Mucosa of rectum (tissue), 2 donors: ENCODE measurements around the gene LRP5.

Source experiments
- H3K27ac ChIP-seq, 2 donors: one replicate each; pipeline ENCODE4 v1.7.0; 2013; ENCODE audit warnings: inconsistent platforms in 2 of 2, low read depth in 2 of 2, low read length in 2 of 2
- H3K27me3 ChIP-seq, 2 donors: one replicate each; pipeline ENCODE4 v1.7.0; 2013; ENCODE audit warnings: low read length in 2 of 2; ENCODE audit not compliant: control insufficient read depth in 2 of 2, insufficient read depth in 2 of 2
- H3K36me3 ChIP-seq, 2 donors: one replicate each; pipeline ENCODE4 v1.7.0; 2013; ENCODE audit warnings: low read length in 2 of 2; ENCODE audit not compliant: control insufficient read depth in 2 of 2, insufficient read depth in 2 of 2
- H3K4me1 ChIP-seq, 2 donors: one replicate each; pipeline ENCODE4 v1.7.0; 2013; ENCODE audit warnings: low read length in 2 of 2, mild to moderate bottlenecking in 1 of 2; ENCODE audit not compliant: control insufficient read depth in 2 of 2, insufficient read depth in 2 of 2
- H3K4me3 ChIP-seq, 2 donors: one replicate each; pipeline ENCODE4 v1.7.0; 2013; ENCODE audit warnings: low read length in 2 of 2
- H3K9ac ChIP-seq, 2 donors: one replicate each; pipeline ENCODE4 v1.7.0; 2013; ENCODE audit warnings: low read length in 2 of 2, low read depth in 1 of 2, mild to moderate bottlenecking in 1 of 2
- H3K9me3 ChIP-seq, 2 donors: one replicate each; pipeline ENCODE4 v1.7.0; 2013; ENCODE audit warnings: low read length in 2 of 2; ENCODE audit not compliant: control insufficient read depth in 2 of 2
- donor health status: healthy.
- donor health status: Normal muscosa, but diverticular disease.

The LRP5 gene

GRCh38 chr11:68413591-68413999, 101.2 kb downstream of the LRP5 start:
- H3K9ac ChIP-seq, result no peak overlapping the region
- no peaks in the 10 kb centered on the region for H3K9me3 ChIP-seq
- no peak overlapping the region for H3K4me3 ChIP-seq
- H3K27ac ChIP-seq, result no peak overlapping the region
- H3K4me1 ChIP-seq, result peaks cover 10 to 14% of the 10 kb centered on the region in 2 donors
- no peaks in the 10 kb centered on the region for H3K27me3 ChIP-seq
- H3K36me3 ChIP-seq, result peaks cover 58 to 64% of the 10 kb centered on the region in 2 donors

DNA sequence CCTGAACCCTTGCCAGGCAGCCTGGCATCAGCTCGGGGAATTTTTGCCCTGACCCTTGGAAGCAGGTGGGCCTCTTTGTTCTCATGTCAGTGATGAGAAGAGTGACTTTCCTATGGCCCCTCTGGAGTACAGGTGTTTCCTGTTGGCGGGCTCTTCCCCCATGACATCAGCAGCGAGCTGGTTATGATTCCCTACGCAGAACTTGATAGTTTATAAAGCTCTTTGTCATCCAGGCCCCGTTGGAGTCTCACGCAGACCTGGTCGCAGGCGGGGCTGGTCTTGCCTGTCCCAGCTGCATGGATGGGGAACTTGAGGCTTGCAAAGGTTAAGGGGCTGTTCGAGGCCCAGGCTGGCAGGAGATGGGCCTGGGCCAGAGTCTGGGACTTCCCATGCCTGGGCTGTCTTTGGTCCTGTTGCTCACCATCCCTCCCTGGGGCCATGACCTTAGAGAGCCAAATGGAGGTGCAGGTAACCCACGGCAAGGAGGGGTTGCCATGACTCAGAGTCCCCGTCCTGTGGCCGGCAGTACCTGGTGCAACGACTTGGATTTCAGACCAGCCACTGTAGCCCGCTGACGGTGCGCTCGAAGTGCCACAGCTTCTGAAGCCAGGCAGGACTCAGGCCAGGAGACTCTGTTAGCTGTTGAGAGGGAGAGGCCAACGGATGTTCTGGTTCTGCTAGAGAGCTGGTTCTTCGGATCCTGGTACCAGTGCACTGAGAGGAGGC, 102.3 kb downstream of the LRP5 start:
- peaks cover 10 to 12% of the 10 kb centered on the region in 2 donors for H3K4me1 ChIP-seq
- no peaks in the 10 kb centered on the region for H3K9me3 ChIP-seq
- no peak overlapping the region for H3K4me3 ChIP-seq
- no peak overlapping the region for H3K27ac ChIP-seq
- no peaks in the 10 kb centered on the region for H3K27me3 ChIP-seq
- H3K36me3 ChIP-seq, result peaks cover 57 to 68% of the 10 kb centered on the region in 2 donors
- H3K9ac ChIP-seq, result no peak overlapping the region

- no peaks in the 10 kb centered on the region for H3K27me3 ChIP-seq
- H3K9ac ChIP-seq, result no peak overlapping the region
- H3K4me1 ChIP-seq, result peaks cover 10 to 11% of the 10 kb centered on the region in 2 donors
- no peak overlapping the region for H3K27ac ChIP-seq
- H3K9me3 ChIP-seq, result no peaks in the 10 kb centered on the region
- H3K4me3 ChIP-seq, result no peak overlapping the region
- H3K36me3 ChIP-seq, result peaks cover 52 to 59% of the 10 kb centered on the region in 2 donors
These were observed 103.7 kb downstream of the LRP5 start for GRCh38 chr11:68416070-68416578.

DNA sequence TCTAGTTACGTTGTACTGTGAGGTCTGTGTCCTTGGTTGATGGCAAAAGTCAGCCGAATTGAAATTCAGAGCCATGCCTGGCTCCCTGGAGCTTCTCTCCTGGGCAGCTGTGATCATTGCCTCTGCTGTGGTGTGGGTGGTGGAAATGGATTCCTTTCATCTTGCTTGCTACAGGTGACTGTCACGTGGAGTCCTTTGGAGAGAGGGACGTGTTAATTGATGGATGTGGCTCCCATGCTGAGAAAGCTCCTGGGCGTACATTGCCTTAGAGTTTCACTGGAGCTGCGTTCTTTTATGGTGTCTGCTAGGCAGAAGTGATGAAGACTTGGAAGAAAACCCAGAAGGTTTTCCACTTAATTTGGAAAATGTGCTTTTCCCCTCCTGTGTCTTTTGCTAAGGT, 106.3 kb downstream of the LRP5 start:
- H3K9ac ChIP-seq, result no peak overlapping the region
- H3K27me3 ChIP-seq, result no peaks in the 10 kb centered on the region
- H3K4me3 ChIP-seq, result no peak overlapping the region
- H3K4me1 ChIP-seq, result no peaks in the 10 kb centered on the region
- H3K36me3 ChIP-seq, result peaks cover 42 to 46% of the 10 kb centered on the region in 2 donors
- H3K27ac ChIP-seq, result no peak overlapping the region
- no peaks in the 10 kb centered on the region for H3K9me3 ChIP-seq

- no peaks in the 10 kb centered on the region for H3K4me1 ChIP-seq
- no peaks in the 10 kb centered on the region for H3K9me3 ChIP-seq
- no peaks in the 10 kb centered on the region for H3K27me3 ChIP-seq
- H3K27ac ChIP-seq, result no peak overlapping the region
- H3K36me3 ChIP-seq, result peaks cover 37 to 40% of the 10 kb centered on the region in 2 donors
- H3K9ac ChIP-seq, result no peak overlapping the region
- H3K4me3 ChIP-seq, result no peak overlapping the region
These were observed 107.8 kb downstream of the LRP5 start for GRCh38 chr11:68420171-68420570.

DNA sequence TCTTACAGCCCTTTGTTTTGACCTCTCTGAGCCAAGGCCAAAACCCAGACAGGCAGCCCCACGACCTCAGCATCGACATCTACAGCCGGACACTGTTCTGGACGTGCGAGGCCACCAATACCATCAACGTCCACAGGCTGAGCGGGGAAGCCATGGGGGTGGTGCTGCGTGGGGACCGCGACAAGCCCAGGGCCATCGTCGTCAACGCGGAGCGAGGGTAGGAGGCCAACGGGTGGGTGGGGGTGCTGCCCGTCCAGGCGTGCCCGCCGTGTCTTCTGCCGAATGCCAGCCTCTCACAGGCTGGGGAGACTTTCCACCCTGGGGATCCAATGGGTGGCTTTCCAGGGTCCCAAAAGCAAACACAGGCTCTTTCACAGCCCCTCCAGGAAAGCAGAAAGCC, 111.1 kb downstream of the LRP5 start:
- no peak overlapping the region for H3K27ac ChIP-seq
- no peak overlapping the region for H3K9ac ChIP-seq
- H3K27me3 ChIP-seq, result no peaks in the 10 kb centered on the region
- no peaks in the 10 kb centered on the region for H3K4me1 ChIP-seq
- H3K4me3 ChIP-seq, result no peak overlapping the region
- H3K9me3 ChIP-seq, result no peaks in the 10 kb centered on the region
- H3K36me3 ChIP-seq, result peaks cover 38 to 48% of the 10 kb centered on the region in 2 donors

DNA sequence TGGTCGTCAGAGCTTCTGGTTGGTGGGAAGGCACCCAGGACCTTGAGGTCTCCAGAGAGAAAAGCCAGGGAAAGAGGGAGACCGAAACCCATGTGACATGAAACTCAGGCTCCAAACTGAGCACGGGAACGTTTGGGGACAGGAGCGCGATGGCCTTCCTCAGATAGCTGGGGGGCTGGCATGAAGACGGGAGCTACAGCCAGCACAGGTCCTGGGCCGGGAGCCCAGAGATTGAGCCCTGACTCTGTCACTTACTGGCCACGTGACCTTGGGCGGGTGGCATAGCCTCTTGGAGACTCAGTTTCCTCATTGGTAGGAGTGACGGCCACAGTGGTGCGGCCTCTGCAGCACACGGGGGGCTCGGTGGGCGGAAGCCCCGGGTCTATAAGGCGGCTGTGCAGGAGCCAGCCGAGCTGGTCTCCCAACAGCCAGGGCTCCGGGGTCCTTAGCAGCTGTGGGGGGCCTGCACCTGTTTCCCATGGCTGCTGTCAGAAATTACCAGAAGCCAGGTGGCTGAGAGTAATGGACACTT, 111.8 kb downstream of the LRP5 start:
- Histone ChIP-seq H3K9ac (no peak overlapping the region), H3K4me3 (no peak overlapping the region), H3K36me3 (peaks cover 42 to 48% of the 10 kb centered on the region in 2 donors), H3K9me3 (no peaks in the 10 kb centered on the region), H3K27me3 (no peaks in the 10 kb centered on the region), H3K27ac (no peak overlapping the region), H3K4me1 (no peaks in the 10 kb centered on the region)

DNA sequence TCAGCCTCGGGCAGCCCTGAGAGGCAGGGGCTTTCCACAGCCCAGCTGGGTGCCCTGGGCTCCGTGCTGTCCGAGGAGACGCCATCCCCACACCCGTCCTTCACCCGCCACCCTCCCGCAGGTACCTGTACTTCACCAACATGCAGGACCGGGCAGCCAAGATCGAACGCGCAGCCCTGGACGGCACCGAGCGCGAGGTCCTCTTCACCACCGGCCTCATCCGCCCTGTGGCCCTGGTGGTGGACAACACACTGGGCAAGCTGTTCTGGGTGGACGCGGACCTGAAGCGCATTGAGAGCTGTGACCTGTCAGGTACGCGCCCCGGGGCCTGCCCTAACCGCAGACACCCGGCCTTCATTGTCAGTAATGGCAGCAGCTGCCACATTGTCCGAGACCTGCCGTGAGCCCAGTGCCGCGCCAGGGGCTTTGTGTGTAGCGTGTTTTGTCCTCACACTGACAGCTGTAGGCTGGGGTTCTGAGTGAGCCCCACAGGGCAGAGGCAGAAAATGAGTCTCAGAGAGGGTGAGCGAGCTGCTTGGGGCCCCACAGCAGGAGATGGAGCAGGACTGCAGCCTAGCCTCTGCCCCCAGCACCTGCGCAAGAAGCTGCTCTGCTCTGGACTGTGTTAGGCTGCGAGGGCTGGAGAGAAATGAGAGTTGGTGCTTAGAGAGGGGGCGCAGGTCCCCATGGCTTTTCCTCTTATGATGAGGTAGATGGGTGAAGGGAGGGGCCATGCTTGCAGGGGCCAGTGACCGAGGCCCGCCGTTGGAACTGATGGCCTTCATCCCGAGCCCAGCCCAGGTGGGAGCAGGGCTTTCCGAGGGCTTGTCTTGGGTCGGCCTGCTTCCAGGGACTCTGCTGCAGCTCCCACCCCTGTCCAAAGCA, 112.8 kb downstream of the LRP5 start:
- peaks cover 0 to 4% of the 10 kb centered on the region in 2 donors for H3K9me3 ChIP-seq
- H3K4me1 ChIP-seq, result no peaks in the 10 kb centered on the region
- no peak overlapping the region for H3K4me3 ChIP-seq
- H3K9ac ChIP-seq, result no peak overlapping the region
- peaks cover 43 to 51% of the 10 kb centered on the region in 2 donors for H3K36me3 ChIP-seq
- H3K27ac ChIP-seq, result no peak overlapping the region
- no peaks in the 10 kb centered on the region for H3K27me3 ChIP-seq

DNA sequence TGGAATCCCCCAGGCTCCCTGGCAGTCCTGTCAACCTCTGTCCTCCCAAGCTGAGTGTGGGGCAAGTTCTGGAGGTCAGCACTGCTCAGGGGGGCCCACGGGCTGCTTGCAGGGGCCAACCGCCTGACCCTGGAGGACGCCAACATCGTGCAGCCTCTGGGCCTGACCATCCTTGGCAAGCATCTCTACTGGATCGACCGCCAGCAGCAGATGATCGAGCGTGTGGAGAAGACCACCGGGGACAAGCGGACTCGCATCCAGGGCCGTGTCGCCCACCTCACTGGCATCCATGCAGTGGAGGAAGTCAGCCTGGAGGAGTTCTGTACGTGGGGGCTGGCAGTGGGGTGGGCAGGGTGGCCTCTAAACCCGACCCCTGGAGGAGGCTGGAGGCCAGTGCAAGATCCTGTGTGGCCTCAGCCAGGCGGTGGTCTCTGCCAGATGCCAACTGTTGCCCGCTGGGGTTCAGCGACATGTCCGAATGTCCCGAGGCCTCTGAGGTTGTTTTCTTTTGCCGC, 113.5 kb downstream of the LRP5 start:
- no peak overlapping the region for H3K27ac ChIP-seq
- H3K4me3 ChIP-seq, result no peak overlapping the region
- no peaks in the 10 kb centered on the region for H3K27me3 ChIP-seq
- H3K4me1 ChIP-seq, result peaks cover 4% of the 10 kb centered on the region in 2 donors
- no peak overlapping the region for H3K9ac ChIP-seq
- peaks cover 41 to 54% of the 10 kb centered on the region in 2 donors for H3K36me3 ChIP-seq
- H3K9me3 ChIP-seq, result peaks cover 0 to 4% of the 10 kb centered on the region in 2 donors
